GM12864 (cell line): ENCODE results near the gene KIF5A.

ENCODE experiments used
- DNase-seq: peaks from one replicate; pipeline ENCODE4 v3.0.0-alpha.2; 2011; ENCODE audit warnings: low read depth
- H3K4me3 ChIP-seq: 2 replicates; pipeline ENCODE4 v1.5.1; 2011; ENCODE audit warnings: mild to moderate bottlenecking, low read depth, low read length, control low read depth
- CTCF ChIP-seq: IDR thresholded peaks from 2 replicates; pipeline ENCODE4 v1.5.1; 2011; ENCODE audit warnings: low read depth, mild to moderate bottlenecking, moderate library complexity, low read length, control low read depth, inconsistent platforms; ENCODE audit errors: missing control alignments

Gene KIF5A

GRCh38 chr12:57581802-57582201 is 32.0 kb downstream of the KIF5A start:
- no peak for DNase-seq
- no peak overlapping the region for H3K4me3 ChIP-seq
- TF ChIP-seq CTCF, result no peak

GRCh38 chr12:57582440-57582839 is 32.6 kb downstream of the KIF5A start:
- H3K4me3 ChIP-seq, result no peak overlapping the region
- no peak for TF ChIP-seq CTCF
- DNase-seq, result no peak

- H3K4me3 ChIP-seq, result no peak overlapping the region
- TF ChIP-seq CTCF, result peak; percentile 91
- peak; percentile 66 for DNase-seq
Measured at GRCh38 chr12:57583008-57583831, 33.4 kb downstream of the KIF5A start.

- H3K4me3 ChIP-seq, result no peak overlapping the region
- no peak for TF ChIP-seq CTCF
- no peak for DNase-seq
Measured at GRCh38 chr12:57584050-57584449, 34.2 kb downstream of the KIF5A start.

GRCh38 chr12:57584690-57585089 is 34.8 kb downstream of the KIF5A start:
- no peak for DNase-seq
- no peak for TF ChIP-seq CTCF
- H3K4me3 ChIP-seq, result no peak overlapping the region

GRCh38 chr12:57585156-57585555 is 35.3 kb downstream of the KIF5A start:
- H3K4me3 ChIP-seq, result no peak overlapping the region
- no peak for DNase-seq
- TF ChIP-seq CTCF, result no peak

- TF ChIP-seq CTCF, result no peak
- no peak overlapping the region for H3K4me3 ChIP-seq
- DNase-seq, result no peak
Measured at GRCh38 chr12:57586128-57586527, 36.3 kb downstream of the KIF5A start.
